Stimulated activated CD4-positive, alpha-beta T cell treated with anti-CD3 and anti-CD28 coated beads, Interleukin-4, amount 100 ng/mL, for 24 hours (primary cell): ENCODE data around the gene LCN1.
"Not testable (repeated sequence)": the region's sequence is repeated elsewhere in the genome, so short reads cannot be mapped to it uniquely, and the experiment has no call there.

Experiments used
- DNase-seq: peaks from one replicate; pipeline ENCODE4 v3.0.0-alpha.2; 2020

LCN1 gene

DNA sequence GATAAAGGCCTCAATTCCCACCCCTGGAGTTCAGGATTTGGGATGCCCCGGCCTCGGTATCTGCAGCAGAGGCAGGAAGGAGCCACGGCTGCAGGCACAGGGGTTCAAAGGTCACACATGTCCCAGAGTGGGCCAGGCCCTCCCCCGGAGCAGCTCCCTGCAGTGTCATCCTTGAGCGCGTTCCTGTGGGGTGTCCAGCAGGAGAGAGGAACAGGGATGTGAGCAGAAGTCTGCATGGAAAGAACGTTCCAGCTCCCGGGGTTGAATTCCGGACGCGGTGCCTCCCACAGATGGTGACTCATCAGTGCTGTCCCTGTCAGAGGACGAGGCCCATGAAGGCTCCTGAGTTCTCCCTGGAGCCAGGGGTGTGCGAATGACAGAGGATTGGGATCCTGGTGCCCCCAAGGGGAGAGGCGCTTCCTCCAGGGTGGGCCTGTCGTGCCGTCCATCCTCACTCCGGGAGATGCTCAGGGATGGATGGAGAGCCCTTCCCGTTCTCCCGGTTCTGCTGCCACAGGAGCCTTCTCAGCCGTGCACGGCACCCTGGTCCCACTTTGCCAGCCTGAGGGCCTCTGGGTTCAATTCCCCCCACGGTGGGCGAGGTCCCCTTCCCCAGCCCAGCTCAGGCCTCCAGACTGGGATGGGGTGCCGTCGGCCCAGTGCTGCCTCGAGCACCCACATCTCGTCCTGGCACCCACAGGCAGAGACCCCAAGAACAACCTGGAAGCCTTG lies 3.1 kb downstream of the LCN1 start:
- no peak for DNase-seq

- DNase-seq, result no peak
Measured at GRCh38 chr9:135525241-135526088, 4.2 kb downstream of the LCN1 start.

GRCh38 chr9:135526089-135526729 lies 5.0 kb downstream of the LCN1 start:
- no peak for DNase-seq

- no peak for DNase-seq
Measured at GRCh38 chr9:135526730-135527571, 5.7 kb downstream of the LCN1 start.

DNA sequence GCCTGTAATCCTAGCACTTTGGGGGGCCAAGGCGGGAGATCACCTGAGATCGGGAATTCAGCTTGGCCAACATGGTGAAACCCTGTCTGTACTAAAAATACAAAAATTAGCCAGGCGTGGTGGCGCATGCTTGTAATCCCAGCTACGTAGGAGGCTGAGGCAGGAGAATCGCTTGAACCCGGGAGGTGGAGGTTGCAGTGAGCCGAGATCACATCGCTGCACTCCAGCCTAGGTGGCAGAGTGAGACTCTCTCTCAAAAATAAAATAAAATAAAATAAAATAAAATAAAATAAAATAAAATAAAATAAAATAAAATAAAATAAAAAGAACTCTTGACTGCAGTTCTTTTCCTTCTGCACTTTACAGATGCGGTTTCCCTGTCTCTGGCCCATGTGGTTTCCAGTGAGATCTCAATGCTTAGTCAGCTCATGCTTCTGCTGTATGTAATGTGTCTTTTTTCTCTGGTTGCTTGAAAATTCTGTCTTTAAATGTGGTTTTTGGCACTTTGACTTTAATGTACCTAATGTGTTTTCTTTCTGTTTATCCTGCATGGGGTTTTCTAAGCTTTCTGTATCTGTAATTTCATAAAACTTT lies 7.7 kb downstream of the LCN1 start:
- not testable (repeated sequence) for DNase-seq

- no peak for DNase-seq
Measured at GRCh38 chr9:135530146-135530545, 8.9 kb downstream of the LCN1 start.

DNA sequence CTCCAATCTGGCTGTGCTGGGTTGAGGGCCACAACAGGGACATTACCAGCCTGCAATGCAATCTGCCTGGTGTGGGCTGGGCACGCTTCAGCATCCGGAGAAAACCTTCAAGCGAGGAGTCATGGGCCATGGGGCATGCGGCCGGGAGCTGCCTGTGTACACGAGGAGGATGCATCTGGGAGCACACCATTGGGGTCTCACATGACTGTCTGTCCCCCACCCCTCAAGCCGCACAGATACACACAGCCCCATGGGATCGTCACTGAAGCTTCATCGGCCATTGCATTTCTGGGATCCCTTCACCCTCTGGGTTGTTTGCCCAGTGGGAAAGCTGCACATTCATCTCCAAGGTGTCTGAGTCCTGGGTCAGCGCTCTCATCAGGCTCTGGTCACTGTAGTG lies 9.9 kb downstream of the LCN1 start:
- no peak for DNase-seq

DNA sequence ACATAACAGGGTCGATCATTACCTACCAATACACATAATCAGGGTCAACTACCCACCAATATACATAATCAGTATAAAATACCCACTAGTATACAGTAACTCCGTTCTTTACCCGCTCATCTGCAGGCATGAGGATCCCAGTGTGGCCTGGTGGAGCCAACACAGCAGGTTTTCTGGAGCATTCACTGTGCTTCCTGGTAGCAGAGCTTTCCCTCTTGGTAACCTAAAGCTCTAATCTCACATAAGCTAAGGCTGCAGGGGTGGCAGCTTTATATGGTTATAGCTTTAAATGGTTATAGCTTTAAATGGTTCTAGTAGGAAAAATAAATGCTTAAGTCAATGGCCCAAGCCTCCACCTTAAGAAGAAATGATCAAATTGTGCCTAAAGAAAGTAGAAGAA lies 11.9 kb downstream of the LCN1 start:
- DNase-seq, result no peak

DNA sequence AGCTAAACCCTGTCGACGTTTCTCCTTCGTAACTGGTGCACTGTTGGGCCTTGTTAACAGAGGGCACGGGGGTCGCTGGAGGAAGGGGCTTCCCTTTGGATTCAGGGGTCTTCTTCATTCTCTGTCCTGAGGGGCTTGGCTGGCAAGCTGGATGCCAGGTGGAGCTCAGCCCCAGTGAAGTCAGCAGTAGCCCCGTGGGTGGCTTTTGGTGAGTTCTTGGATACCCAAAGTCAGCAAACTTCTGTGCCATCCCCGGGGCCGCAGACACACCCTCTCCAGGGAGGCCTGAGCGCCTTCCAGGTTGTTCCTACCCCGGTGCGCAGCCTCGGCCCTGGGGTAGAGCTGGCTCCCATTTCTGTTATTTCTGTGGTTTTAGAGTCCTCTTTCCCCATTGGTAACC lies 12.4 kb downstream of the LCN1 start:
- no peak for DNase-seq

GRCh38 chr9:135534192-135534711 lies 13.0 kb downstream of the LCN1 start:
- not testable (repeated sequence) for DNase-seq

- DNase-seq, result not testable (repeated sequence)
Measured at GRCh38 chr9:135534826-135535225, 13.6 kb downstream of the LCN1 start.

GRCh38 chr9:135535631-135536030 lies 14.4 kb downstream of the LCN1 start:
- not testable (repeated sequence) for DNase-seq

DNA sequence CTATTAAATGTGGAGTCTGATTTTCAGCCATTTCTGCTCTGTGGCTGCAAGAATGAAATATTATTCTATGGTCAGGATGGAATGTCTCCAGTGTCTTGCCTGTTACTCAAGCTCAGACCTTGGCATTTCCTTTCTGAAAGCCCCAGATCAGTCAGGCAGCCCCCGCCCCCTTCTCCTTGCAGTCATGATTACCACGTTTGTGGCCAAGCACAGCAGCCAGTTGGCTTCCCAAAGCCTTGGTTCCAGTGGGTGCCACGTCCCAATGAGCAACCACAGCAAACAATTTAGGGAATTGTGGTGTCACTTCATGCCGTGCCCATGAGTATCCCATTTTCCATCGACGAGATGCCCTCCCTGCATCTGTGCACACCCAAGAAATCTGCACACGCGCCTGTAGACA lies 15.0 kb downstream of the LCN1 start:
- DNase-seq, result no peak

- DNase-seq, result not testable (repeated sequence)
Measured at GRCh38 chr9:135543262-135543894, 22.1 kb downstream of the LCN1 start.

- DNase-seq, result no peak
Measured at GRCh38 chr9:135544981-135545635, 23.9 kb downstream of the LCN1 start.

GRCh38 chr9:135545646-135546176 lies 24.5 kb downstream of the LCN1 start, which contains the start of gene OBP2A:
Gene OBP2A (plus strand): TSS chr9:135546126. CDS start chr9:135546181, 55 bp downstream.
- not testable (repeated sequence) for DNase-seq

DNA sequence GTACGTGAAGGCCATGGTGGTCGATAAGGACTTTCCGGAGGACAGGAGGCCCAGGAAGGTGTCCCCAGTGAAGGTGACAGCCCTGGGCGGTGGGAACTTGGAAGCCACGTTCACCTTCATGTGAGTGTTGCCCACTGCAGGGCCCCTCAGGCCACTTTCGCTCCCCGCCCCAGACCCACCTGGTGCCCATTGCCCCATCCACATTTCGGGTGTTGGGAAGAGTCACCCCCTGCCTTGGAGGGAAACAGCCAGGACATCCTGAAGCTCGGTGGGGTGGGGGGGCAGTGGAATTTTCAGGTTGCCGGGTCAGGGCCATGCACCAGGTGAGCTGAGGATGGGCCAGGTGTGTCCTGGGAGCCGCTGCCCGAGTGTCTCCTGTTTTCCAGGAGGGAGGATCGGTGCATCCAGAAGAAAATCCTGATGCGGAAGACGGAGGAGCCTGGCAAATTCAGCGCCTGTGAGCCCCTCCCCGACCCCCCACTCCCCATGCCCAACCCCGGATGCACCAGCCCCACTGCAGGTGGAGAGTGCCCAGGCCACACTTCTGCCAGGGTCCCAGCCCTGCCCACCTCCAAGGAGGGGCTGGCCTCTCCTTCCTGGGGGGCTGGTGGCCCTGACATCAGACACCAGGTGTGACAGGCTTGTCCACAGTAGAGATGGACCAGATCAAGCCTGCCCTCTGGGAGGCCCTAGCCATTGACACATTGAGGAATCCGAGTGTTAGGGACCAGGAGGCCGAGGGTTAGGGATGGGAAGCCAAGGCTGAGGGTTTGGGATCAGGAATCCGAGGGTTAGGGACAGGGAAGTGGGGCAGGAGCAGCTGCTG lies 25.8 kb downstream of the LCN1 start:
- DNase-seq, result not testable (repeated sequence)

- no peak for DNase-seq
Measured at GRCh38 chr9:135547756-135548736, 26.8 kb downstream of the LCN1 start.
